Activated T-helper 1 cell treated with anti-CD3 and anti-CD28 coated beads, Interleukin-12 subunit alpha, Interleukin-12 subunit beta, Interleukin-2, Interleukin-4 antibody, amounts not matched to agents 30 ng/mL and 10 ng/mL and 1 ng/mL, durations not matched to agents 14 hours and 24 hours and 36 hours (primary cell): ENCODE results near the gene RGL3. TPM values are rescaled to one million over a fixed set of nuclear protein-coding genes. Genes with fewer than 3 reads are reported as not detected.
"Not testable (repeated sequence)": the region's sequence is repeated elsewhere in the genome, so short reads cannot be mapped to it uniquely, and the experiment has no call there.

Experiments
- DNase-seq: peaks from one replicate; pipeline ENCODE4 v3.0.0; 2021; ENCODE audit warnings: low spot score
- H3K27ac Mint-ChIP-seq: one replicate; pipeline ENCODE4 v1.8.0; 2021; ENCODE audit warnings: mild to moderate bottlenecking, mixed read lengths
- H3K27me3 Mint-ChIP-seq: one replicate; pipeline ENCODE4 v1.8.0; 2022; ENCODE audit warnings: mild to moderate bottlenecking, moderate library complexity, mixed read lengths; ENCODE audit not compliant: insufficient read depth
- H3K36me3 Mint-ChIP-seq: one replicate; pipeline ENCODE4 v1.8.0; 2021; ENCODE audit warnings: low read depth, mixed read lengths
- H3K4me1 Mint-ChIP-seq: one replicate; pipeline ENCODE4 v1.8.0; 2021; ENCODE audit warnings: low read depth, mixed read lengths
- H3K4me3 Mint-ChIP-seq: one replicate; pipeline ENCODE4 v1.8.0; 2021; ENCODE audit warnings: mild to moderate bottlenecking, moderate library complexity, mixed read lengths
- H3K9me3 Mint-ChIP-seq: one replicate; pipeline ENCODE4 v1.8.0; 2021; ENCODE audit warnings: mixed read lengths
- intact Hi-C: fragments of 100-400 bp; cut with micrococcal nuclease; formaldehyde crosslinking; loops from one replicate; pipeline ENCODE4 v1.15.1; 2024
- total RNA-seq: library from RNA; stranded (reverse); gene quantifications from 2 replicates; pipeline ENCODE4 v1.2.3, GENCODE V29; 2022

RGL3 gene
- total RNA-seq, 1 donor from 2014 or later: not detected

DNA sequence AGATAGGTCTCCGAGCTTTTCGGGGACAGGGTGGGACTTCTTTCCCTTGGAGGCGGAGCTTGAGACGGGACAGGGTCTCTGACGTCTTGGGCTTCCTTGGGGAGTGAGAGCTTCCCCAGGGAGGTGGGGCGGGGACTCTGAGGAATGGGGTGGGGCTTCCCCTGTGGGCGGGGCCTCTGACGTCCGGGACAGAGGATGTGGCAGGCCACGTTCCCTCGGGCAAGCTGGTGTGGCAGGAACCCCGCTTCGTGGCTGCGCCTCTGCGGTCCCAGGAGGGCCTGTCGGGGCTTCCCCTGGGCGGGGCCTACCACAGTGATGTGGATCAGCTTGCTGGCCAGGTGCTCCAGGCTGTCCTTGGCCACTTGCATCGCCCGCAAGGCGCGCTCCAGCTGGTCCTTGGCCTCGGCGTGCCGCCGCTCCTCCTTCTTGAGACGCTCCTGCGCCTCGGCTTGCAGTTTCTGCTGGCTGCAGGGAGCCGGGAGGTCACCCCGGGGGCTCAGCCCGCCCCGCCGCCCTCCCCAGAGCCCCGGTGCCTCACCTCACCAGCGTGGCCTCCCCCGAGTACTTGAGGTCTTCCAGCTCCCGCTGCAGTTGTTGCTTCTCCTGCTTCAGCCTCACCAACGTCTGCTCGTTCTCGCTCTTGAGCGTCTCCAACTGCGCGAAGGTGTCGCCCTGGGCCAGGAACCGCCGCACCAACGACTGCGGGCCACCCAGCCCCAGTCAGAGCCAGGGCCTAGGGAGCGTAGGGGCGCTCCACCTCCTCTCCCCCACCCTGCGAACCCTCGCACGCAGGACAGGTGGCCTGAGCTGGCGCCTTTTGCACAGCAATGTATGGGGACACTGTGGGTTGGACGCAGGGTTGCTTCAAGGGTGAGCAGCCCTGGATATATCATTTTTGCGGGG is 3.3 kb upstream of the RGL3 start:
- Mint-ChIP-seq H3K27me3 (peaks cover 64% of the 10 kb centered on the region), H3K4me1 (peaks cover 31% of the 10 kb centered on the region), H3K9me3 (no peaks in the 10 kb centered on the region), H3K4me3 (peak overlapping the region; percentile 72), H3K27ac (no peak overlapping the region), H3K36me3 (no peaks in the 10 kb centered on the region)
- intact Hi-C loops: loop anchor here (1.0 to 5.0 kb wide), 3 partner anchors 13 to 60 kb away; partner anchors contain the start of genes ELAVL3, ODAD3 and PRKCSH
- DNase-seq: peak; percentile 67

DNA sequence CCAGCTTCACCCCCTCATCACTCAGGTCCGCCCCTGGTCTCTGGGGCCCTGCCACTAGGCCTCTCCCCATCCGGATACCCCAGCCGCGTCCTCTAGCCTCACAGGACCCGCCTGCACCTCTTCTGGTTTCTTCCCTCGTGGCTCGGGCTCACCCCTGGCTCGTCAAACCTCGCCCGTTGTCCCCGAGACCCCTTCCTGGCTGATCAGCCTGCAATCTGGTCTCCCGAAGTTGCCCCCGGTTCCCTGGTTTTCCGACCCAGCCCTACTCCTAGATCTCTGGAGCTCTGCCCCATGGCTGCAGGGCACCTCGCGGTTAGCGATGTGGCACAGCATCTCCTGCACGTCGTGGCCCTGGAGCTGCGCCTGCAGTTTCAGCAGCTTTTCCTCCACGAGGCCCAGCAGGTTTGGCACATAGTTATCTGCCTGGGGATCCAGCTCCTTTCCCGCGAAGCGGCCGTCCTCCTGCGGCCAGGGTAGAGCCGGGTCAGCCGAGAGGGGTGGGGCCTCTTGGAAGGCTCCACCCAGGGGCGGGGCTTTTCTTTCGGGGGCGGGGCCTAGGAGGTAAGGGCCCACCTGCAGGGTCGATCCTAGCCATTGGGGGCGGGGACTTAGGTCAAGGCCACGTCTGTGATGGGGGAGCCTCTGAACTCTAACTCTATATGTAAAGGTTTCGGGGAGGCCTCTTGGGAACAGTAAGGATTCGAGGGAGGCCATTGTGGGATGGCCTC is 2.4 kb upstream of the RGL3 start:
- DNase-seq: peak; percentile 17
- Mint-ChIP-seq H3K9me3 (no peaks in the 10 kb centered on the region), H3K27me3 (peaks cover 64% of the 10 kb centered on the region), H3K4me3 (peak overlapping the region; percentile 57), H3K4me1 (peaks cover 31% of the 10 kb centered on the region), H3K27ac (no peak overlapping the region), H3K36me3 (no peaks in the 10 kb centered on the region)
- intact Hi-C loops: loop anchor here (1.0 to 5.0 kb wide), 3 partner anchors 14 to 61 kb away; partner anchors contain the start of genes ELAVL3, ODAD3 and PRKCSH

DNA sequence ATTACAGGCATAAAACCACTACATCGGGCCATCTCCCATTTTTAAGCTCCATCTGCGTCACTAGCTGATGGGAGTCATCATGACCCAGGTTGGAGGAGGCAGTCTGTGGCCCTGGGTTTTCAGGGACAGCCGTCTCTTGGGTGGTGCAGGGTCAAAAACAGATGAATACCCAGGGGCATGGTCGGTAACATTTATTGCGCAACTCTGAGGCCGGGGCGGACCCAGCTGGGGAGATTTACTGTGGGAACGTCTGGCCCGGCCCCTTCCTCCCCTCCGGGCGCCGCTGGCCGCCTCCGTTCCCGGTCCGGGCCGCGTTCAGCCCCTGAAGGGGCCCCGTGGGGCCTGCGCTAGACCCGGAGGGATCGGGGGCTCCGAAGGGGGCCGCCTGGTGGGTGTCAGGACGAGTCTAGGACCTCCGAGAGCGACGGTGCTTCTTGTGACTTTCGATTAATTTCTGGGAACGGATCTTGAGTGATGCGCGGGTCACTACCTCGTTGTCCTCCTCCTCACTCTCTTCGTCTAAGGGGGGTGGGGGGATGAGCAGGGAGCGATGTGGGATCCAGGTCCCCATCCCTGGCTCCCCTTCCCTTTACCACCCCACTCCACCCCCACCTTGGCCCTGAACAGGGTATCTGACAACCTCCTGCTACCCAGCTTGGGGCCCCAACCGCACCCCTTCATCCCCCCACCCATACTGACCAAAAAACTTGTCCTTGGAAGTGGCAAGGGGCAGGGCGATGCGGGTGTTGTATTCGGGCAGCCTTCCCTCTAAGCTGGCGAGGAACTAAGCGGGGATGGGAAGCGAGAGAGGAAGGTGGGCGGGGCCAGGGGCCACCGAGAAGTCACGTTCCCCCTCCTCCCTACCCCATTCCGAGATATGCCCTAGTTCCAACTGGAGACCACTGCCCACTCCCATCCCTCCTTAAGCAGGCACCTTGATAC is 1.6 kb upstream of the RGL3 start:
- H3K4me1 Mint-ChIP-seq: peaks cover 31% of the 10 kb centered on the region
- DNase-seq: no peak
- intact Hi-C loops: loop anchor here (5.0 kb wide), 1 partner anchor 62 kb away; the partner anchor contains the start of gene ELAVL3
- H3K9me3 Mint-ChIP-seq: no peaks in the 10 kb centered on the region
- H3K36me3 Mint-ChIP-seq: no peaks in the 10 kb centered on the region
- peak overlapping the region; percentile 68 for H3K4me3 Mint-ChIP-seq
- H3K27ac Mint-ChIP-seq: no peak overlapping the region
- peaks cover 65% of the 10 kb centered on the region for H3K27me3 Mint-ChIP-seq

DNA sequence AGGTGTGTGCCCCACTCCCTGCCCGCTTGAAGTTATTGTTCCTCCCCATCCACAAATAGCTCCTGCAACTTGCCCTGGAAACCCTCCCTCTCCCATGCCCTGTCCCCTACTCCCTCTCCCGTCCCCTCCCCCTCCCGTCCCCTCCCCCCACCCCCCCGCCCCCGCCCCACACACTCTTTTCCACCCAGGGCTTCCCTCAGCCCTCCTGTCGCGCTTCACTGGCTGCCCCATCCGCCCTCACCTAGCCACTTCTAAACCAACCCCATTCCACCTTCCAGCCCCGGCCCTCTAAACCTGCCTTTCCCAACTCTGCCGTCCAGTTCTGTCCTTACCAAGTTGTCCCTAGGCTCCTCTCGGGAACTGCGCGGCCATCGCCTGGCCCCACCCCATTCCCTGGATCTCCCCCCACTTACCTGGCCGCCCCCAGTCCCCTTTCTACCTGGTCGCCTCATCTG is 993 bp downstream of the RGL3 start:
- Mint-ChIP-seq H3K9me3 (no peaks in the 10 kb centered on the region), H3K4me3 (no peak overlapping the region), H3K27me3 (peaks cover 56% of the 10 kb centered on the region), H3K4me1 (peaks cover 26% of the 10 kb centered on the region), H3K27ac (no peak overlapping the region), H3K36me3 (no peaks in the 10 kb centered on the region)
- intact Hi-C loops: no loop called here
- DNase-seq: no peak

DNA sequence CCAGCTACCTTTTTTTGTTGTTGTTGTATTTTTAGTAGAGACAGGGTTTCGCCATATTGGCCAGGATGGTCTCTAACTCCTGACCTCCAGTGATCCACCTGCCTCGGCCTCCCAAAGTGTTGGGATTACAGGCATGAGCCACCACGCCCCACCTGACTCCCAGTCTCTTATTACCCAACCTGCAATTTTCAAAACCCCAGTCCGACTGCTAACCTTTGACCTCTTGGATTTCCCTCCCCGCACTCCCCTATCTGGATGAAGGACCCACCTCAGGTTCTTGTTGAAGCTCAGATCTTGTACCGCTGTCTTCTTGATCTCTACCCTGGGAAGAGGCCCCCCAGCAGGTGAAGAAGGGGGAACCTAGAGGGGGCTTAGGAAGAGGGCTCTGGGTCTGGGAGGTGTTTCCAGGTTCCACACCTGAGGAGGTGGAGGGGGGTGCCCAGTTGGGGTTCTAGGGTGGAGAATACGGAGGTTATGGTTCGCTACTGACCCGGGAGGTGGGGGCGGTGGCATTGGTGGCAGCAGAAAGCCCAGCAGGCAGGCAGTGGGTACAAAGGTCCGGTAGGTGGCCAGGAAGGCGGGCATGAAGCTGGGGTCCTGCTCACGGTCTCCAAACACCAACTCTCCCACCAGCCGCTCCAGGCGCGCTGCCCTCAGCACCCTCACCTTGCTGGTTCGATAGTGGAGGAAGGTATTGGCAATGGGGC is 2.6 kb downstream of the RGL3 start:
- Mint-ChIP-seq H3K36me3 (no peaks in the 10 kb centered on the region), H3K27me3 (peaks cover 43% of the 10 kb centered on the region), H3K4me1 (peaks cover 14% of the 10 kb centered on the region), H3K4me3 (no peak overlapping the region), H3K9me3 (no peaks in the 10 kb centered on the region), H3K27ac (no peak overlapping the region)
- DNase-seq: no peak
- intact Hi-C loops: no loop called here

DNA sequence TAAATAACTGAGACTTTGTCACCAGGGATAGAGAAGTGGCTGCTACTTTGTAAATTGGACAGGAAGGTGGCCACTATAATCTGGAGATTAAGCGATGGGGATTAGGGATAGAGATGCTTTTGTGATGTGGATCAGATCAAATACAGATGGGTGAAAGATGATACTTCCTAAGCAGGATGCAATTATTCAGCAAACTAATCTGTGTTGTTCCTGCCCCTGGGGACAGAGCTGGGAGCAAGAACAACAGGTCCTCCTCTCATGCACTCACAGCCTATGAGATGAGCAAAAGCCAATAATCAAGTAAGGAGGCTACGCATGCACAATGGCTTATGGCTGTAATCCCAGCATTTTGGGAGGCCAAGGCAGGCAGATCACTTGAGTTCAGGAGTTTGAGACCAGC is 4.6 kb downstream of the RGL3 start:
- H3K36me3 Mint-ChIP-seq: no peaks in the 10 kb centered on the region
- DNase-seq: no peak
- no peaks in the 10 kb centered on the region for H3K9me3 Mint-ChIP-seq
- H3K27me3 Mint-ChIP-seq: peaks cover 30% of the 10 kb centered on the region
- no peak overlapping the region for H3K4me3 Mint-ChIP-seq
- no peaks in the 10 kb centered on the region for H3K4me1 Mint-ChIP-seq
- intact Hi-C loops: no loop called here
- H3K27ac Mint-ChIP-seq: no peak overlapping the region

DNA sequence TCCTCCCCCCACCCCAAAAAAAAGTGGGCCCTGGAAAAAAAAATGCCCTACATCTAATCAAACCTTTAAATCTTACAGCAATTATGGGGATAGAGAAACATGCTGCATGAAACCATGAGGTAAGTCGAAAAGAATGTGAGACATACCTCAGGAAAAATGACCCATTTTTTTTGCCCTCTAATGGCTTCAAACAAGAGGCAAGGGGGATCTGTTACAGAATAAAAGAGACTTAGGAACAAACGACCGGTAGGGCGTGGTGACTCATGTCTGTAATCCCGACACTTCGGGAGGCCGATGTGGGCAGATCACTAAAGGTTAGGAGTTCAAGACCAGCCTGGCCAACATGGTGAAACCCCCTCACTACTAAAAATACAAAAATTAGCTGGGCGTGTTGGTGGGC is 8.4 kb downstream of the RGL3 start:
- Mint-ChIP-seq H3K9me3 (no peaks in the 10 kb centered on the region), H3K4me1 (no peaks in the 10 kb centered on the region), H3K4me3 (no peak overlapping the region), H3K27ac (no peak overlapping the region), H3K27me3 (peaks cover 17% of the 10 kb centered on the region), H3K36me3 (no peaks in the 10 kb centered on the region)
- intact Hi-C loops: no loop called here
- no peak for DNase-seq

DNA sequence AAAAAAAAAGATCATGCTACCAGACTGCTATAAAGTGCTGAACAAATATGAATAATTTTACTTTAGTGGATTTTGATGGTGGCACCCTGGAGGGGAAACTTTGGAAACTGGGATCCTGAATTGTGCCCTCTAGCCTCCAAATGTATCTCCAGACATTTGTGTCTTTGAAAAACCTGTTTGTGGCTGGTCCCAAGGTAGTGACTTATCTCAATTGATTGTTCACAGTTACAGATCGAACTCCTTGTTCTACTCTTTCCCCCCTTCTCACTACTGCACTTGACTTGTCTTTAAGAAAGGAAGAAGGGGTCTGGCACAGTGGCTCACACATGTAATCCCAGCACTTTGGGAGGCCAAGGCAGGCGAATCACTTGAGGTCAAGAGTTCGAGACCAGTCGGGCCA is 10.5 kb downstream of the RGL3 start:
- intact Hi-C loops: no loop called here
- H3K4me3 Mint-ChIP-seq: no peak overlapping the region
- H3K36me3 Mint-ChIP-seq: no peaks in the 10 kb centered on the region
- no peak overlapping the region for H3K27ac Mint-ChIP-seq
- no peaks in the 10 kb centered on the region for H3K9me3 Mint-ChIP-seq
- no peaks in the 10 kb centered on the region for H3K4me1 Mint-ChIP-seq
- H3K27me3 Mint-ChIP-seq: peaks cover 15% of the 10 kb centered on the region
- DNase-seq: no peak

DNA sequence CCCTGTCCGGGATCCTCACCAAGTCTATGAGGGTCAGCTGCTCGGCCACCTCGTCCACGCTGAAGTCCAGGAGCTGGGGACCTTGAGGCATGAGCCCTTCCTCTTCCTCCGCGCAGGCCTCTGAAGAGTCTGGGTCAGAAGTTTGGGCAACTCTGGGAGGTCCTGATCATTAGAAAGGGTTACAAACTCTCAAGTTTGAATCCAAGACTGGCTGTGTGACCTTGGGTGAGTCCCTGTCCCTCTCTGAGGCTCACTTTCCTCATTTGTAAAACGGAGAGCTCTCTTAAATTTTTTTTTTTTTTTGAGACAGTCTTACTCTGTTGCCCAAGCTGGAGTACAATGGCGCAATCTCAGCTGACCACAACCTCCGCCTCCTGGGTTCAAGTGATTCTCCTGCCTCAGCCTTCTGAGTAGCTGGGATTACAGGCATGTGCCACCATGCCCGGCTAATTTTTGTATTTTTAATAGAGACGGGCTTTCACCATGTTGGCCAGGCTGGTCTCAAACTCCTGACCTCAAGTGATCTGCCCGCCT is 12.3 kb downstream of the RGL3 start:
- H3K27ac Mint-ChIP-seq, DNase-seq, intact Hi-C loops, H3K36me3 Mint-ChIP-seq, H3K4me3 Mint-ChIP-seq, H3K9me3 Mint-ChIP-seq, H3K4me1 Mint-ChIP-seq: not testable (repeated sequence)
- peaks cover 15% of the 10 kb centered on the region for H3K27me3 Mint-ChIP-seq

DNA sequence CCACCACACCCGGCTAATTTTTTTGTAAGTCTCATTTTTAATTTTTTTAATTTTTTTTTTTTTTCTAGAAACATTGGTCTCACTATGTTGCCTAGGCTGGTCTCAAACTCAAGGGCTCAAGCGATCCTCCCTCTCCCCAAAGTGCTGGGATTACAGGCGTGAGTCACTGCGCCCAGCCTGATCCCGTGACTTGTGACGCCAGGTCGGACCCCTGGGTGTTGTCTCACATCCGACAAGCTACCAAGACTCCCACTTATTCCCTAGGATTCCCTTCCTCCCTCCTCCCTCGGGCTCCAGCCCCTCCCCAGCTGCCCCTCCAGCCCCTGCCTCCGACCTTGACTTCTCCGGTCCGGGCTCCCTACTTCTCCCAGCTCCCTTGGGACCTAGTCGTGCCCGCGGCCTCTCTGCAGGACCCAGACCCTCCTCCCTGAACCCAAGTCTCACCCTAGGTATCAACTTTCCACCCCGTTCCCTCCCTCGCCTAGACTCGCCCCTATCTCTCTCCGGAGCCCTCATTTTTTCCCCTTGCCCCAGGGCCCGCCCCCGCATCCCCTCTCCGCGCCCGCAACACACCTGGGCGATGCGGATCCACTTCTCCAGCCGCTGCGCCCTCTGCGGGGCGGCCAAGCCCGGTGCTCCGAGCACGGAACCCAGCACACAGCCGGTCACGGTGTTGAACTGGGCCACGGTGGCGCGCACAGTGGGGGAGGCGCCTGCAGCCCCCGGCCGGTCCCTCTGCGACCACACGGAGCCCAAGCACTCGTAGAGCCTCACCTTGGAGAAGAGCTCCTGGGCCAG is 13.1 kb downstream of the RGL3 start:
- Mint-ChIP-seq H3K4me1 (no peaks in the 10 kb centered on the region), H3K36me3 (no peaks in the 10 kb centered on the region), H3K27me3 (peaks cover 15% of the 10 kb centered on the region), H3K9me3 (no peaks in the 10 kb centered on the region), H3K27ac (no peak overlapping the region), H3K4me3 (no peak overlapping the region)
- intact Hi-C loops: no loop called here
- DNase-seq: no peak

DNA sequence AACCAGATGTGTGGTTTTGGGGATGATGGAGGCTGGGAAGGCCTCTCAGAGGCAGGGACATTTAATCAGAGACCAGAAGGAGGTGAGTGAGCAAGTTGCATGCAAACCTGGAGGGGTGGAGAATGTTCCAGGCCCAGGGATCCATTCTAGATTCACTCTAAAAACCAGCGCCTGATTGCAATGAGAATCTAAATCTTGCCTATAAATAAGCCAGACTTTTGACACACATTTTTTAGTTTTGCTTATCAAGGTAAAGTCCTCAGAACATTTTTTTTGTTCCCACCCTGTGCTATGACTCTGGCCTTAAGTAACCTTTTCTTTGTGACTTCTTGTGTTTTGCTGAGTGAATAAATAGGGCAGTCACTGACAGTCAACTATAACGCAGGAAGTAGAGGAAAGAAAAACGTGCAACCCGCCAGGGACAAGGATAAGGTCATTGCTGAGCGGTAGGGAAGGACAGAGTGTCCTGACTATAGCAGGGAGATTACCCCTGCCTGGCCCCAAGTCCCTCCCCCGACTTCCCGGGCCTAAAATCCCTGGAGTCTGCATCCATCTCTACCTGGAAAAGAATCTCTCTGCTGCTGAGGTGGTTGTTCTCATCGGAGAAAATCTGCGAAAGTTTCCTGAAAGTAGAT is 14.4 kb downstream of the RGL3 start:
- H3K9me3 Mint-ChIP-seq: no peaks in the 10 kb centered on the region
- H3K36me3 Mint-ChIP-seq: no peaks in the 10 kb centered on the region
- intact Hi-C loops: no loop called here
- no peaks in the 10 kb centered on the region for H3K4me1 Mint-ChIP-seq
- no peak overlapping the region for H3K27ac Mint-ChIP-seq
- no peak for DNase-seq
- H3K4me3 Mint-ChIP-seq: no peak overlapping the region
- H3K27me3 Mint-ChIP-seq: peaks cover 15% of the 10 kb centered on the region
